Activated CD8-positive, alpha-beta T cell treated with anti-CD3 and anti-CD28 coated beads for 36 hours (primary cell): ENCODE results near the gene NYAP2. TPM values are rescaled to one million over a fixed set of nuclear protein-coding genes. Genes with fewer than 3 reads are reported as not detected.

Experiments used
- ATAC-seq: fragments of 200-7000 bp; cut with Tn5 transposase; one replicate; pipeline ENCODE4 v1.10.0; 2021; ENCODE audit warnings: mild to moderate bottlenecking, moderate library complexity
- CTCF ChIA-PET: fragments of 350-600 bp; sonication (Branson Sonifier 250); formaldehyde crosslinking; loops from one replicate; lab custom pipeline; 2021; ENCODE audit warnings: antibody characterized with exemption; lab: Charles Lee
- POLR2A ChIA-PET: fragments of 350-600 bp; sonication (Branson Sonifier 250); formaldehyde crosslinking; loops from one replicate; lab custom pipeline; 2021; ENCODE audit warnings: antibody characterized with exemption; lab: Charles Lee
- DNase-seq: peaks from one replicate; pipeline ENCODE4 v3.0.0-alpha.2; 2020
- H3K27ac Mint-ChIP-seq: one replicate; pipeline ENCODE4 v1.8.0; 2021; ENCODE audit warnings: mild to moderate bottlenecking, mixed read lengths
- H3K27me3 Mint-ChIP-seq: one replicate; pipeline ENCODE4 v1.8.0; 2021; ENCODE audit warnings: mixed read lengths
- H3K36me3 Mint-ChIP-seq: one replicate; pipeline ENCODE4 v1.8.0; 2021; ENCODE audit warnings: low read depth, mixed read lengths
- H3K4me1 Mint-ChIP-seq: one replicate; pipeline ENCODE4 v1.8.0; 2021; ENCODE audit warnings: low read depth, mixed read lengths
- H3K4me3 Mint-ChIP-seq: one replicate; pipeline ENCODE4 v1.8.0; 2021; ENCODE audit warnings: mild to moderate bottlenecking, moderate library complexity, mixed read lengths
- H3K9me3 Mint-ChIP-seq: one replicate; pipeline ENCODE4 v1.8.0; 2021; ENCODE audit warnings: mixed read lengths
- intact Hi-C: fragments of 100-400 bp; cut with micrococcal nuclease; formaldehyde crosslinking; loops from one replicate; pipeline ENCODE4 v1.10.0; 2022
- total RNA-seq, 2 experiments: library from RNA; stranded (reverse); gene quantifications; one replicate each; pipeline ENCODE4 v1.2.3, GENCODE V29; 2021
- TF ChIP-seq, protein P1 (sequence below): fragments of 200-600 bp; IDR thresholded peaks from one replicate; pipeline ENCODE4 v1.8.0; 2022; ENCODE audit warnings: antibody characterized with exemption, mild to moderate bottlenecking

NYAP2 gene
- total RNA-seq, 2 experiments from 2014 or later = not detected

DNA sequence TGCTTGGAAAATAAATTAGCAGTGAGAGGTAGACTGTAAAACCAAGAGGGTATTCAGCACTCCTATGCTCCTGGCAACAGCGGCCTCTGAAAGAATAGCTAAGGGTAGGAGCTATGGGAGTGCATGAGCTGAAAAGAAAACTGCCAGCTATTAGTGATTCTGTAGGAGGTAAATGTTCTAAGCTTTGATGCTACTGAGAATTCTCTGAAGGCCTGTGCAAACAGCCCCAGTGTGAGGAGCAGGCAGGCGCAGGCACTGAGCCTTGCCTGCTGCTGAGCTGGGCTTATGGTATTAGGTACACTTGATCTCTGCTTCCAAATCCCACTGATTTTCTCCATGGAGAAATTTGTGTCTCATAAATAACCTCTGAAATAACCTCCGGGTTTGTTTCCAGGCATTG lies 86.7 kb downstream of the NYAP2 start:
- Mint-ChIP-seq H3K27me3 (peaks cover 5% of the 10 kb centered on the region), H3K4me1 (no peaks in the 10 kb centered on the region), H3K27ac (no peak overlapping the region), H3K4me3 (no peak overlapping the region), H3K36me3 (no peaks in the 10 kb centered on the region), H3K9me3 (no peaks in the 10 kb centered on the region)
- ATAC-seq (no peak), DNase-seq (no peak)
- POLR2A ChIA-PET = interaction anchor here (0.8 kb wide), 1 partner anchor 108 kb away, joined by 3 read pairs; no protein-coding TSS in a partner anchor
- intact Hi-C loops = no loop called here
- TF ChIP-seq, protein P1, sequence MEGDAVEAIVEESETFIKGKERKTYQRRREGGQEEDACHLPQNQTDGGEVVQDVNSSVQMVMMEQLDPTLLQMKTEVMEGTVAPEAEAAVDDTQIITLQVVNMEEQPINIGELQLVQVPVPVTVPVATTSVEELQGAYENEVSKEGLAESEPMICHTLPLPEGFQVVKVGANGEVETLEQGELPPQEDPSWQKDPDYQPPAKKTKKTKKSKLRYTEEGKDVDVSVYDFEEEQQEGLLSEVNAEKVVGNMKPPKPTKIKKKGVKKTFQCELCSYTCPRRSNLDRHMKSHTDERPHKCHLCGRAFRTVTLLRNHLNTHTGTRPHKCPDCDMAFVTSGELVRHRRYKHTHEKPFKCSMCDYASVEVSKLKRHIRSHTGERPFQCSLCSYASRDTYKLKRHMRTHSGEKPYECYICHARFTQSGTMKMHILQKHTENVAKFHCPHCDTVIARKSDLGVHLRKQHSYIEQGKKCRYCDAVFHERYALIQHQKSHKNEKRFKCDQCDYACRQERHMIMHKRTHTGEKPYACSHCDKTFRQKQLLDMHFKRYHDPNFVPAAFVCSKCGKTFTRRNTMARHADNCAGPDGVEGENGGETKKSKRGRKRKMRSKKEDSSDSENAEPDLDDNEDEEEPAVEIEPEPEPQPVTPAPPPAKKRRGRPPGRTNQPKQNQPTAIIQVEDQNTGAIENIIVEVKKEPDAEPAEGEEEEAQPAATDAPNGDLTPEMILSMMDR = no peak
- CTCF ChIA-PET = no interaction called here

DNA sequence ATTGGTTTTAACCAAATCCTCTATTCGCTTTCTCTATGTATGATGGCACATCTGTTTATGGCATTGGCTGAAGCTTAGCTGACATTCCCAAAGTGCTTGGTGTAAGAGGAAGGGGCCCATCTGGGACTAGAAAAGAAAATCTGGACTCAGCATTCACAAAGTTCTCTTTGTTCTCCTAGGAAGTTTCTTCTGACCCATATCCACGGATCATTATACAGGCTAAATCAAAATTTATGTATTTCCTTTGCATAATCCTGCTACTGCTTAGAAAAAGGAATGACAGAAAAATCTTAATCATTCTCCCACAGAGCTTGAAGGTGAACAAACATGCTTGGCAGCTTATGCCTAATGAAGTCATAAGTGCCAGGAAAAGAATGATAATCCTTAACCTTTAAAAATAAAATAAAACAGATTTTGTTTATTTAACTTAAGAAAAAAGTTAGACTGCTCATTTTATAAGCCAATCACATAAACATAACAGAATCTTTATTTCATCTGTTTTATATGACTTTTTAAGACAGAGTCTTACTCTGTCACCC lies 88.4 kb downstream of the NYAP2 start:
- CTCF ChIA-PET = no interaction called here
- POLR2A ChIA-PET = no interaction called here
- no peaks in the 10 kb centered on the region for H3K9me3 Mint-ChIP-seq
- ATAC-seq (no peak), DNase-seq (no peak)
- no peak overlapping the region for H3K4me3 Mint-ChIP-seq
- peaks cover 4% of the 10 kb centered on the region for H3K27me3 Mint-ChIP-seq
- no peaks in the 10 kb centered on the region for H3K36me3 Mint-ChIP-seq
- intact Hi-C loops = no loop called here
- H3K4me1 Mint-ChIP-seq = no peaks in the 10 kb centered on the region
- no peak overlapping the region for H3K27ac Mint-ChIP-seq
- TF ChIP-seq, protein P1 = no peak

DNA sequence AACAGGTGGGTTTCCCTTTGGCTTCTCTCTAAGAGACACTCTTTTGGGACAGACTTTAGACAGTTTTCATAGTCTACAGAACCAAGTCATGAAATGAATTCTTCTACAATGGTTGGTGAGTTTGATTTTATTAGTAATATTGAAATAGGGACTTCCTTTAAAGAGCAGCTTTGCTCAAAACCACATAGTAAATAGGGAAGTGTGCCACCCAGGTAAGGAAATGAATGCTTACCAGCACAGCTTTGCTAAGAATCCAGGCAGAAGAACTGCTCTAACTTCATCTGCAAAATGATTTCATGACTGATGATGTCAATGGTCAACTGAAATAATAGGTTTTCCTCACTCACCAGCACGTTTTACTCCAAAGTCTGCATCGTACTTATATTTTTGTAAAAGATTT lies 89.2 kb downstream of the NYAP2 start:
- Mint-ChIP-seq H3K27me3 (peaks cover 4% of the 10 kb centered on the region), H3K27ac (no peak overlapping the region), H3K9me3 (no peaks in the 10 kb centered on the region), H3K4me3 (no peak overlapping the region), H3K36me3 (no peaks in the 10 kb centered on the region), H3K4me1 (no peaks in the 10 kb centered on the region)
- intact Hi-C loops = no loop called here
- DNase-seq = no peak
- TF ChIP-seq, protein P1 = no peak
- ChIA-PET POLR2A (no interaction called here), CTCF (no interaction called here)
- no peak for ATAC-seq

DNA sequence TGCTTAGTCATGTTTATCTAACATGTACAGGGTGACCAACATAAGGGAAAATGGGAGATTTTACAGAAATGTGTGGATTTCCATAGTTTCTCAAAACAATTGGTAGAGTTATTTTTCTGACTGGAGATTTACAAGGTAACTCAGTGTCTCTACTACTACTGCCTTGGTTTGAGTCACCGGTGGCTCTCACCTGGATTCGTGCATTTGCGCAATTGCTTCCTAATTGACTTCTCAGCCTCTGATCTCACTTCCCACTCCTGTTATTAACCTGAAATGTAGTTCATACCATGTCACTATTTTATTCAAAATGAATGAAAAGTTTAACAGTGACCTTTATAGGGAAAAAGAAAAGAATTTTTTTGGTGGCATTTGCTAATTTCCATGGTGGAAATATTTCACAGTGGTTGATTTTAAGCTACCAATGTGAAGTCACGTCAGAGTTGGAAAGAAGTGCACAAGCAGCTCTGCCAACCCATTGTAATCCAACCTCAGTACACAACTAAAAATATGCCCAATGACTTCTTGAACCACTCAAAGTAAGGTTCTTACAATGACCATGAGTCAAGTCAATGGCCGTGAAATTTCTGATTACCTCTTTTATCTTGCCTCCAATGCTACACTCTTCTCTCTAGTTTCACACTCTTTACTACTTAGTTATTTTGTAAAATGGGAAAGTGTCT lies 94.0 kb downstream of the NYAP2 start:
- DNase-seq (no peak), ATAC-seq (no peak)
- no peaks in the 10 kb centered on the region for H3K4me1 Mint-ChIP-seq
- H3K27me3 Mint-ChIP-seq = peaks cover 6% of the 10 kb centered on the region
- H3K27ac Mint-ChIP-seq = no peak overlapping the region
- no peak overlapping the region for H3K4me3 Mint-ChIP-seq
- H3K9me3 Mint-ChIP-seq = no peaks in the 10 kb centered on the region
- POLR2A ChIA-PET = no interaction called here
- intact Hi-C loops = no loop called here
- TF ChIP-seq, protein P1 = no peak
- no peaks in the 10 kb centered on the region for H3K36me3 Mint-ChIP-seq
- CTCF ChIA-PET = interaction anchor here (0.7 to 1.6 kb wide), 2 partner anchors 10 to 30 kb away, joined by 3 read pairs; no protein-coding TSS in a partner anchor

DNA sequence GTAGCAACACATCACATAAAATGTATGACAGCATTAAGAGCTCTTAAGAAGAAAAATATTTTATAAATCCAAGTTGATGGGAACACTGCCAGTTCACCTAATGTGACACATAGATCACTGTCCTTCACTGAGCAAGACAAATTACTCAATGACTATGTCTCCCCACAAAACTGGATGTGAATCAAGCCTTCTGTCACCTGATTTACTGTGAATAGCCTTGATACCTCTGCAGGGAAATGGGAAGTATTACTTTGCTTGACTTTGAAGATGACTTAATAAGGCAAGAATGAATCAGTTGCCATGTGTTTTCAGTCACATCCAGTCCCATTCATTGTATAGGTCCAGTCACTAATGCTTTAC lies 94.6 kb downstream of the NYAP2 start:
- intact Hi-C loops = no loop called here
- Mint-ChIP-seq H3K36me3 (no peaks in the 10 kb centered on the region), H3K9me3 (no peaks in the 10 kb centered on the region), H3K27ac (no peak overlapping the region), H3K27me3 (peaks cover 8% of the 10 kb centered on the region), H3K4me1 (no peaks in the 10 kb centered on the region), H3K4me3 (no peak overlapping the region)
- DNase-seq = no peak
- CTCF ChIA-PET = interaction anchor here (1.6 kb wide), 1 partner anchor 9 kb away, joined by 3 read pairs; no protein-coding TSS in a partner anchor
- POLR2A ChIA-PET = no interaction called here
- ATAC-seq = no peak
- TF ChIP-seq, protein P1 = no peak
